Measurements from ENCODE around the gene APOBEC3F.

The APOBEC3F gene

GRCh38 chr22:39087881-39088684 is 47.4 kb downstream of the APOBEC3F start:
- no peak overlapping the region for H3K4me3 ChIP-seq (ENCODE audit: low read depth in 1 of 2, low read length in 2 of 2)
- peaks cover 4% of the 10 kb centered on the region for H3K27me3 ChIP-seq (ENCODE audit: low read depth, low read length)
- H3K36me3 ChIP-seq (ENCODE audit: control insufficient read depth in 1 of 2, insufficient read depth in 2 of 2, low read length in 2 of 2) = peaks cover 0 to 8% of the 10 kb centered on the region in 2 donors
- H3K27ac ChIP-seq (ENCODE audit: low read length) = no peak overlapping the region
- H3K4me1 ChIP-seq (ENCODE audit: control insufficient read depth in 1 of 2, insufficient read depth in 2 of 2, low read length in 2 of 2) = peaks cover 0 to 5% of the 10 kb centered on the region in 2 donors
- no peaks in the 10 kb centered on the region for H3K9me3 ChIP-seq (ENCODE audit: control insufficient read depth in 1 of 2, low read length in 2 of 2)

GRCh38 chr22:39088685-39089032 is 48.0 kb downstream of the APOBEC3F start:
- peaks cover 0 to 8% of the 10 kb centered on the region in 2 donors for H3K36me3 ChIP-seq (ENCODE audit: control insufficient read depth in 1 of 2, insufficient read depth in 2 of 2, low read length in 2 of 2)
- H3K4me1 ChIP-seq (ENCODE audit: control insufficient read depth in 1 of 2, insufficient read depth in 2 of 2, low read length in 2 of 2) = peaks cover 0 to 5% of the 10 kb centered on the region in 2 donors
- no peaks in the 10 kb centered on the region for H3K9me3 ChIP-seq (ENCODE audit: control insufficient read depth in 1 of 2, low read length in 2 of 2)
- H3K4me3 ChIP-seq (ENCODE audit: low read depth in 1 of 2, low read length in 2 of 2) = no peak overlapping the region
- no peak overlapping the region for H3K27ac ChIP-seq (ENCODE audit: low read length)
- peaks cover 4% of the 10 kb centered on the region for H3K27me3 ChIP-seq (ENCODE audit: low read depth, low read length)

- Histone ChIP-seq H3K4me1 (ENCODE audit: control insufficient read depth in 1 of 2, insufficient read depth in 2 of 2, low read length in 2 of 2) (peaks cover 0 to 5% of the 10 kb centered on the region in 2 donors), H3K27ac (ENCODE audit: low read length) (no peak overlapping the region)
Observed at GRCh38 chr22:39089928-39090327, 49.3 kb downstream of the APOBEC3F start.

GRCh38 chr22:39090426-39091064 is 49.9 kb downstream of the APOBEC3F start:
- H3K9me3 ChIP-seq (ENCODE audit: control insufficient read depth in 1 of 2, low read length in 2 of 2) = no peaks in the 10 kb centered on the region
- no peak overlapping the region for H3K4me3 ChIP-seq (ENCODE audit: low read depth in 1 of 2, low read length in 2 of 2)
- H3K27me3 ChIP-seq (ENCODE audit: low read depth, low read length) = peaks cover 4% of the 10 kb centered on the region
- no peak overlapping the region for H3K27ac ChIP-seq (ENCODE audit: low read length)
- H3K36me3 ChIP-seq (ENCODE audit: control insufficient read depth in 1 of 2, insufficient read depth in 2 of 2, low read length in 2 of 2) = peaks cover 0 to 8% of the 10 kb centered on the region in 2 donors
- peaks cover 0 to 5% of the 10 kb centered on the region in 2 donors for H3K4me1 ChIP-seq (ENCODE audit: control insufficient read depth in 1 of 2, insufficient read depth in 2 of 2, low read length in 2 of 2)

More at GRCh38 chr22:39089928-39090327, 49.3 kb downstream of the APOBEC3F start:
- no peaks in the 10 kb centered on the region for H3K9me3 ChIP-seq (ENCODE audit: control insufficient read depth in 1 of 2, low read length in 2 of 2)
- no peak overlapping the region for H3K4me3 ChIP-seq (ENCODE audit: low read depth in 1 of 2, low read length in 2 of 2)
- H3K36me3 ChIP-seq (ENCODE audit: control insufficient read depth in 1 of 2, insufficient read depth in 2 of 2, low read length in 2 of 2) = peaks cover 0 to 8% of the 10 kb centered on the region in 2 donors
- peaks cover 4% of the 10 kb centered on the region for H3K27me3 ChIP-seq (ENCODE audit: low read depth, low read length)

- Histone ChIP-seq H3K4me3 (ENCODE audit: low read depth in 1 of 2, low read length in 2 of 2) (no peak overlapping the region), H3K4me1 (ENCODE audit: control insufficient read depth in 1 of 2, insufficient read depth in 2 of 2, low read length in 2 of 2) (peaks cover 0 to 5% of the 10 kb centered on the region in 2 donors), H3K9me3 (ENCODE audit: control insufficient read depth in 1 of 2, low read length in 2 of 2) (no peaks in the 10 kb centered on the region), H3K27me3 (ENCODE audit: low read depth, low read length) (peaks cover 4% of the 10 kb centered on the region), H3K36me3 (ENCODE audit: control insufficient read depth in 1 of 2, insufficient read depth in 2 of 2, low read length in 2 of 2) (peaks cover 0 to 8% of the 10 kb centered on the region in 2 donors), H3K27ac (ENCODE audit: low read length) (no peak overlapping the region)
Observed at GRCh38 chr22:39091126-39092081, 50.7 kb downstream of the APOBEC3F start.

- Histone ChIP-seq H3K4me3 (ENCODE audit: low read depth in 1 of 2, low read length in 2 of 2) (no peak overlapping the region), H3K27ac (ENCODE audit: low read length) (no peak overlapping the region), H3K36me3 (ENCODE audit: control insufficient read depth in 1 of 2, insufficient read depth in 2 of 2, low read length in 2 of 2) (no peaks in the 10 kb centered on the region), H3K27me3 (ENCODE audit: low read depth, low read length) (peaks cover 4% of the 10 kb centered on the region), H3K4me1 (ENCODE audit: control insufficient read depth in 1 of 2, insufficient read depth in 2 of 2, low read length in 2 of 2) (peaks cover 4 to 5% of the 10 kb centered on the region in 2 donors), H3K9me3 (ENCODE audit: control insufficient read depth in 1 of 2, low read length in 2 of 2) (no peaks in the 10 kb centered on the region)
Observed at GRCh38 chr22:39092111-39092862, 51.6 kb downstream of the APOBEC3F start.

- H3K27me3 ChIP-seq (ENCODE audit: low read depth, low read length) = peaks cover 4% of the 10 kb centered on the region
- H3K36me3 ChIP-seq (ENCODE audit: control insufficient read depth in 1 of 2, insufficient read depth in 2 of 2, low read length in 2 of 2) = no peaks in the 10 kb centered on the region
- H3K4me1 ChIP-seq (ENCODE audit: control insufficient read depth in 1 of 2, insufficient read depth in 2 of 2, low read length in 2 of 2) = peaks cover 0 to 4% of the 10 kb centered on the region in 2 donors
- no peaks in the 10 kb centered on the region for H3K9me3 ChIP-seq (ENCODE audit: control insufficient read depth in 1 of 2, low read length in 2 of 2)
- H3K4me3 ChIP-seq (ENCODE audit: low read depth in 1 of 2, low read length in 2 of 2) = no peak overlapping the region
- H3K27ac ChIP-seq (ENCODE audit: low read length) = no peak overlapping the region
Observed at GRCh38 chr22:39094717-39095389, 54.2 kb downstream of the APOBEC3F start.

GRCh38 chr22:39095971-39096370 is 55.3 kb downstream of the APOBEC3F start:
- peaks cover 0 to 4% of the 10 kb centered on the region in 2 donors for H3K4me1 ChIP-seq (ENCODE audit: control insufficient read depth in 1 of 2, insufficient read depth in 2 of 2, low read length in 2 of 2)
- no peaks in the 10 kb centered on the region for H3K9me3 ChIP-seq (ENCODE audit: control insufficient read depth in 1 of 2, low read length in 2 of 2)
- H3K4me3 ChIP-seq (ENCODE audit: low read depth in 1 of 2, low read length in 2 of 2) = no peak overlapping the region
- H3K36me3 ChIP-seq (ENCODE audit: control insufficient read depth in 1 of 2, insufficient read depth in 2 of 2, low read length in 2 of 2) = no peaks in the 10 kb centered on the region
- no peak overlapping the region for H3K27ac ChIP-seq (ENCODE audit: low read length)
- no peaks in the 10 kb centered on the region for H3K27me3 ChIP-seq (ENCODE audit: low read depth, low read length)

- Histone ChIP-seq H3K9me3 (ENCODE audit: control insufficient read depth in 1 of 2, low read length in 2 of 2) (no peaks in the 10 kb centered on the region), H3K4me1 (ENCODE audit: control insufficient read depth in 1 of 2, insufficient read depth in 2 of 2, low read length in 2 of 2) (peaks cover 0 to 4% of the 10 kb centered on the region in 2 donors), H3K27me3 (ENCODE audit: low read depth, low read length) (no peaks in the 10 kb centered on the region), H3K27ac (ENCODE audit: low read length) (no peak within 1 kb of the TSS), H3K4me3 (ENCODE audit: low read depth in 1 of 2, low read length in 2 of 2) (no peak within 1 kb of the TSS), H3K36me3 (ENCODE audit: control insufficient read depth in 1 of 2, insufficient read depth in 2 of 2, low read length in 2 of 2) (no peaks in the 10 kb centered on the region)
Observed at GRCh38 chr22:39097098-39098020, 56.7 kb downstream of the APOBEC3F start, which contains the start of gene APOBEC3H. APOBEC3H (plus strand) TSS chr22:39097244; CDS start chr22:39100279, 3,035 bp downstream.

Data from muscle layer of duodenum (tissue), 2 donors.